Left lung (tissue), 10 donors: Measurements from ENCODE around the gene CABLES2. TPM values are rescaled to one million over a fixed set of nuclear protein-coding genes. Genes with fewer than 3 reads are reported as not detected.

Experiments
- ATAC-seq: fragments of 200-7000 bp; cut with Tn5 transposase; one replicate; pipeline ENCODE4 v1.9.1; 2020; ENCODE audit warnings: moderate library complexity
- DNase-seq, 4 donors: peaks; one replicate each; pipeline ENCODE4 v3.0.0-alpha.2; 2013 to 2020
- H3K27ac ChIP-seq, 2 donors: fragments of 200-600 bp; sonication (generic) in 1 of 2; one replicate each; pipeline versions ENCODE4 v1.5.0 to v1.8.0; 2020 to 2021
- H3K27me3 ChIP-seq, 2 donors: fragments of 200-600 bp; sonication (generic) in 1 of 2; one replicate each; pipeline versions ENCODE4 v1.5.0 to v1.8.0; 2020 to 2021
- H3K36me3 ChIP-seq, 2 donors: fragments of 200-600 bp; sonication (generic) in 1 of 2; one replicate each; pipeline versions ENCODE4 v1.5.0 to v1.8.0; 2020 to 2021
- H3K4me1 ChIP-seq, 2 donors: fragments of 200-600 bp; one replicate each; pipeline ENCODE4 v1.8.0; 2021
- H3K4me3 ChIP-seq, 2 donors: fragments of 200-600 bp; sonication (generic) in 1 of 2; one replicate each; pipeline versions ENCODE4 v1.5.0 to v1.8.0; 2020 to 2021; ENCODE audit warnings: mild to moderate bottlenecking in 1 of 2
- H3K9me3 ChIP-seq, 2 donors: fragments of 200-600 bp; sonication (generic) in 1 of 2; one replicate each; pipeline versions ENCODE4 v1.5.0 to v1.8.0; 2020 to 2021
- intact Hi-C, 2 donors: fragments of 100-400 bp; cut with DNase I; formaldehyde crosslinking; loops; one replicate each; pipeline versions ENCODE4 v1.11.2 to v1.14.2; 2022
- polyA plus RNA-seq, 6 donors: library from polyadenylated mRNA; unstranded; fragments of 120-200 nt; gene quantifications; one replicate each; pipeline ENCODE4 v1.2.1, GENCODE V29; 2013; ENCODE audit not compliant: insufficient read length in 6 of 6
- total RNA-seq, 2 donors: library from RNA; stranded (reverse); fragmentation: NEBNext Ultra II Directional; extraction: Animal tissue kit (Norgen Biotek cat#: 25700); gene quantifications; one replicate each; pipeline ENCODE4 v1.2.1, GENCODE V29; 2021
- TF ChIP-seq, protein P1 (sequence below), 2 donors: fragments of 200-600 bp; sonication (generic) in 1 of 2; IDR thresholded peaks; one replicate each; pipeline versions ENCODE4 v1.5.0 to v1.8.0; 2021; ENCODE audit warnings: antibody characterized with exemption in 2 of 2
- donor health status: DM: no; HTN: yes; CAD: no.
- donor health status: DM: no; HTN: no; CAD: no.

The CABLES2 gene
- total and polyA plus RNA-seq, 8 donors: 4.1 to 16.7 (median 13.2) TPM

DNA sequence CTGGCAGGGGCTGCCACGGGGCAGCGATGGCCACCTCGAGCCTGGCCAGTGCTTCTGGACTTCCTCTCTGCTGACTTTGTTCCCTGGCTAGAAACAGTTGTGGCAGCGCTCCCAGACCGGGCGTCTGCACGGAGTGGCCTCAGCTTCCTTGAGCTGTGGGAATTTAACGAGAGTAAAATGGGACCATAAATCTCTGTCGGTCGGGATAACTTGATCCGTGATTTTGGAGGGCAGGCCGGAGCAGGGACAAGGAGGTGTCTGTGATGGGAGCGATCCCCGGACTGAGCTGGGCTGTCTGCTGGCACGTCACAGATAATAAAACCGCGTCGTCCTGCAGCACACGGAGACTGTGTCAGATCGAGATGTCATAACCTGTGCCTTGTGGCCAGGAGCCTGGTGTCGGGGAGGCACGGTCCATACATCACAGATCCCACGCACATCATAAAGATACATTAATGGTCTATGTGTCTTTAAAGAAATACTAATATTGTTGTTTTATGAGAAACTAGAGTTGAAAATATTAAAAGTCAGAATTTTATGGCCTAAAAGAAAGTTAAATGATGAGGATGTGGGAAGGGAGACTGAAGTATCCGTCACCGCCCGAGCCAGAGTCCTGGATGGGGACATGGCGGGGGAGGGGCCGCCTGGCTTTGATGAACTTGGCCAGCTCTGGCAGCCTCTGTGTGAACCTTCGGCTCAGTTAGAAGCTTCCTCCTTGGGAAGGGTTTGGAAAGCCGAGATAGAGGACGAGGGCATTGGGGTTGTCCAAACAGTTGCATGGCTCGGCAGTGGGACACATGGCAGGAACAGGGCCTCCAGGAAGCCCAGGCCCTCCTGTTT, 26.8 kb upstream of the CABLES2 start:
- Histone ChIP-seq H3K27ac (no peak overlapping the region), H3K4me1 (no peaks in the 10 kb centered on the region), H3K36me3 (no peaks in the 10 kb centered on the region), H3K4me3 (no peak overlapping the region), H3K27me3 (peaks cover 0 to 61% of the 10 kb centered on the region in 2 donors), H3K9me3 (no peaks in the 10 kb centered on the region)
- DNase-seq (peak in 2 of 4 donors; percentile 72 to 86), ATAC-seq (no peak)
- TF ChIP-seq, protein P1, sequence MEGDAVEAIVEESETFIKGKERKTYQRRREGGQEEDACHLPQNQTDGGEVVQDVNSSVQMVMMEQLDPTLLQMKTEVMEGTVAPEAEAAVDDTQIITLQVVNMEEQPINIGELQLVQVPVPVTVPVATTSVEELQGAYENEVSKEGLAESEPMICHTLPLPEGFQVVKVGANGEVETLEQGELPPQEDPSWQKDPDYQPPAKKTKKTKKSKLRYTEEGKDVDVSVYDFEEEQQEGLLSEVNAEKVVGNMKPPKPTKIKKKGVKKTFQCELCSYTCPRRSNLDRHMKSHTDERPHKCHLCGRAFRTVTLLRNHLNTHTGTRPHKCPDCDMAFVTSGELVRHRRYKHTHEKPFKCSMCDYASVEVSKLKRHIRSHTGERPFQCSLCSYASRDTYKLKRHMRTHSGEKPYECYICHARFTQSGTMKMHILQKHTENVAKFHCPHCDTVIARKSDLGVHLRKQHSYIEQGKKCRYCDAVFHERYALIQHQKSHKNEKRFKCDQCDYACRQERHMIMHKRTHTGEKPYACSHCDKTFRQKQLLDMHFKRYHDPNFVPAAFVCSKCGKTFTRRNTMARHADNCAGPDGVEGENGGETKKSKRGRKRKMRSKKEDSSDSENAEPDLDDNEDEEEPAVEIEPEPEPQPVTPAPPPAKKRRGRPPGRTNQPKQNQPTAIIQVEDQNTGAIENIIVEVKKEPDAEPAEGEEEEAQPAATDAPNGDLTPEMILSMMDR (IDR thresholded peaks at IDR 0.05): no peak
- intact Hi-C loops: no loop called here

DNA sequence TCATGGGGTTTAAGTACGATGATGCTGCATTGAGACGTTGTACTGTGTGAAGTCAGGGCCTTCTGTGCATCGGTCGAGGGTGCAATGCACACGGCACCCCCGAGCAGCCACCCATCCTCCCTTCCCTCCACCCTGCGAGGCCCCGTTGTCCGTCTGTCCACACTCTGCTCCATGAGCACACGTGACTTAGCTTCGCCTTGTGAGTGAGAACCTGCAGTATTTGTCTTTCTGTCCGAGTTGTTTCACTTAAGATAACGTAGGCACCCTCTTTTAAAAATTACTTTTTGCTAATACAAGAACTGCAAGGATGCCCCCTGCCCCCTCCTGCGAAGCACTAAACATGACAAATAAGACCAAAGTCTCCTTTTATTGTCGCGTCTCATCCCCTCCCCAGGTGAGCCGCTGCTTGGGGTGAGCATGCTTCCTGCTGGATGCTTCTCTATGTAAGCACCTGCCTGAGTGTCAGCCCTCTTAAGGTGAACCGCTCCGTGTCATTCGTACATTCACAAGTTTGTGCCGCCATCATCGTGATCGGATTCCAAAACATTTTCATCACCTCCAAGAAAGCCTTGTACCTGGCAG, 23.9 kb upstream of the CABLES2 start:
- peaks cover 6 to 8% of the 10 kb centered on the region in 2 donors for H3K4me1 ChIP-seq
- H3K27me3 ChIP-seq: peaks cover 0 to 55% of the 10 kb centered on the region in 2 donors
- intact Hi-C loops: no loop called here
- no peak overlapping the region for H3K27ac ChIP-seq
- no peaks in the 10 kb centered on the region for H3K9me3 ChIP-seq
- no peak overlapping the region for H3K4me3 ChIP-seq
- no peak for ATAC-seq
- no peak for DNase-seq
- TF ChIP-seq, protein P1 (IDR thresholded peaks at IDR 0.05): no peak
- no peaks in the 10 kb centered on the region for H3K36me3 ChIP-seq

DNA sequence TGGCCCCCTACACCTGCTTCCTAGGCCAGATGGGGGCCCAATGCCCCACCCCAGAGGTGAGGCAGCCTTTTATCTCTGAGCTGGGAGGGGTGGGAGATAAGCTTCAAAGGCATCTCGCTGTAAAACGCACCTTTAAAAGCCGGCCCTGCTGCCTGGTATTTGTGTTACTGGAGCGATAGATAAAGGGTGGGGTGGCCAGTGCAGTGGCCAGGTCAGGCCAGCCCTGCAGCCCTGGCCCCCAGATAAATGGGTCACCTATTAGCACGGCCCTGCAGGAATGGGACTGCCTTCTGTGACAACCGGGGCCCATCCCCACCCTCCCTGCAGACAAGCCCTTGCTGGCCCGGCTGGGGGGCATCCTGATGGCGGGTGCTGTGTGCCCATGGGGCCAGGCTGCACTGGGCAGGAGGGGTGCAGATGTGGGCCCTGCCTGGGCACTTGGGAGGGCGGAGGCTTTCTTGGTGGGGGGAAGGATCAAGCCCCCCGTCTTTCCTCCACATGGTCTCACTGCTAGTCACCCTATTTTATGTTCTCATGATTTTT, 23.3 kb upstream of the CABLES2 start:
- H3K27me3 ChIP-seq: peaks cover 0 to 51% of the 10 kb centered on the region in 2 donors
- H3K4me1 ChIP-seq: peaks cover 6 to 8% of the 10 kb centered on the region in 2 donors
- intact Hi-C loops: no loop called here
- H3K36me3 ChIP-seq: no peaks in the 10 kb centered on the region
- no peaks in the 10 kb centered on the region for H3K9me3 ChIP-seq
- no peak overlapping the region for H3K4me3 ChIP-seq
- DNase-seq (no peak), ATAC-seq (no peak)
- TF ChIP-seq, protein P1 (IDR thresholded peaks at IDR 0.05): no peak
- H3K27ac ChIP-seq: no peak overlapping the region

DNA sequence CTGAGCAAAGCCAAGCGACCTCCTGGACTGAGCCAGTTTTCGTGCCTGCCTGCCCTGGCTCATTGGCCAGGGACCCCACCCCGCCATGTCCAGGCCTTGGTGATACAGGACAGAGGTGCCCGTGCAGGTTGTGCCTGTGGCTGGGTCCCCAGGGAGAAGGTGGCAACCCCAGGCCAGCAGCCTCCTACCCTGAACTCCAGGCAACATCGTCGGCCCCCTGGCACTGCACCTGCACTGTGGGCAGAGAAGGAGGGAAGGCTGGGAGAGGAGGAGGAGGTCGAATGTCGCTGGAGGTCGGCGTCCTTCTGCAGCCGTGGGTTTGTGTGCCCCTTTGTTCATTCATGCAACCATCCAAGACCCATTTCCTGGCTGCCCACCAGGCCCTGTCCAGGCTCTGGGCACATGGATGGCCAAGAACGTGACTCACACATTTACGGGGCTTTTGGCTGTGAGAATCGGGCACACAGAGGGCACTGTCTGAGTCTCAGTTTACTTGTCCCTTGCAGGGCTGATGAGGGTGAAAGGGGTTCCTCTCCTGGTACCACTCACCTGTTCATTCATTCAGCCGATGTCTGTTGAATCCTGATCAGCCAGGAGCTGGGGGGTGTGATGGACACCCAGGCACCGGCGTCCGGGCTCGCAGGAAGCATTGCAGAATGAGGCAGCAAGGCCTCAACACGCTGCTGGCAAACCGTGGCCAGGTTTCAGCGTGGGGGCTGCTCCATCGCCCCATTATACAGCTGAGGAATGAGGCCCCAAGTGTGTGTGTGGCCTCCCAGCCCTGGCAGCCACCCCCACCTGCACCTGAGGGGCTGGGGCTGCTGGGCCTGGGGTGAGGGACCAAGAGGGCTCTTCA, 22.6 kb upstream of the CABLES2 start:
- H3K9me3 ChIP-seq: no peaks in the 10 kb centered on the region
- H3K4me1 ChIP-seq: peaks cover 6 to 8% of the 10 kb centered on the region in 2 donors
- H3K36me3 ChIP-seq: no peaks in the 10 kb centered on the region
- H3K27me3 ChIP-seq: peaks cover 0 to 48% of the 10 kb centered on the region in 2 donors
- intact Hi-C loops: no loop called here
- no peak for ATAC-seq
- no peak overlapping the region for H3K27ac ChIP-seq
- TF ChIP-seq, protein P1 (IDR thresholded peaks at IDR 0.05): no peak
- H3K4me3 ChIP-seq: no peak overlapping the region
- no peak for DNase-seq
